ENCODE data around the gene ERICH4. TPM values are rescaled to one million over a fixed set of nuclear protein-coding genes. Genes with fewer than 3 reads are reported as not detected.

The ERICH4 gene
- total and polyA plus RNA-seq, 2 donors (not counting 3 experiments of a cell fraction or from before 2014, with no cell fraction given) = not detected

DNA sequence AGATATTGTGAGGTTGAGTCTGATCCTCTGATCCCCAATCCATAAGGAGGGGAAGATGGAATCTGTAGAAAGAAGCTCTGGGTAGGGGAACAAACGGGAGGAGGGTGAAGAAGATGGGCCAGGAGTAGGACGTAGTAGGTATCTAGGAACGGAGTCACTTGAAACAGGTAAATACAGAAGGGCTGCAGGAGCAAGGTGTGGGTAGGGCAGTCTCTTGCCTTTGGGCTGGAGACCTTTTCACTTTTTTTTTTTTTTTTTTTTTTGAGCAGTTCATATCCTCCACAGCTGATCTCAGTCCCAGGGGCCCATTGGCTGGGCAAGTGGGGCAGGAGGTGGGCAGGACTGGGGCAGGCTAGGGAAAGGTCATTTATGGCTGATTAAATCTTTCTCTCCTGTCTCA is 43.9 kb upstream of the ERICH4 start:
- no peak for DNase-seq (ENCODE audit: low read depth, low spot score)
- ChIA-PET CTCF (interaction anchor here (1.0 kb wide), 1 partner anchor 46 kb away, joined by 3 read pairs; no protein-coding TSS in a partner anchor), POLR2A (no interaction called here)
- Histone ChIP-seq H3K36me3 (ENCODE audit: control insufficient read depth in 2 of 2, extremely low read depth in 1 of 2, insufficient read depth in 2 of 2, low read length in 2 of 2) (peaks cover 0 to 2% of the 10 kb centered on the region in 2 experiments), H3K9me3 (replicated peaks; ENCODE audit: control insufficient read depth, insufficient read depth, low read length) (no peaks in the 10 kb centered on the region), H4K20me1 (replicated peaks; ENCODE audit: control insufficient read depth, extremely low read depth, insufficient read depth, low read length) (no peaks in the 10 kb centered on the region), H3K27ac (ENCODE audit: insufficient read depth, low read depth, low read length) (no peak overlapping the region), H3K79me2 (ENCODE audit: control insufficient read depth, insufficient read depth, low read length) (peaks cover 6% of the 10 kb centered on the region), H3K4me1 (ENCODE audit: control insufficient read depth, extremely low read depth, insufficient read depth, low read length) (peaks cover 40% of the 10 kb centered on the region), H3K4me2 (ENCODE audit: insufficient read depth, low read length) (peak overlapping the region; percentile 72), H3K9ac (replicated peaks; ENCODE audit: extremely low read depth, insufficient read depth, low read length) (no peak overlapping the region), H3K4me3 (replicated peaks in 1 of 3; ENCODE audit: insufficient read depth in 1 of 3, low read depth in 1 of 3, low read length in 3 of 3) (no peak overlapping the region), H3K9me1 (replicated peaks; ENCODE audit: control insufficient read depth, extremely low read depth, insufficient read depth, low read length) (no peaks in the 10 kb centered on the region), H3K27me3 (ENCODE audit: control insufficient read depth in 2 of 2, insufficient read depth in 2 of 2, low read length in 2 of 2) (no peaks in the 10 kb centered on the region), H2AFZ (ENCODE audit: low read depth, low read length) (no peak overlapping the region)
- TF ChIP-seq MAX (IDR thresholded peaks at IDR 0.05; ENCODE audit: insufficient read depth, insufficient read length) (no peak), EZH2 (IDR thresholded peaks at IDR 0.05; ENCODE audit: borderline replicate concordance, low read depth, low read length, severe bottlenecking) (no peak), POLR2A (IDR thresholded peaks at IDR 0.05; ENCODE audit: low read depth, low read length) (no peak), JUN (IDR thresholded peaks at IDR 0.05; ENCODE audit: borderline replicate concordance, insufficient read depth, insufficient read length, low read depth) (no peak), MYC (IDR thresholded peaks at IDR 0.05; ENCODE audit: low read depth, low read length) (no peak), CTCF (IDR thresholded peaks at IDR 0.05; ENCODE audit: extremely low read depth in 1 of 2, insufficient read depth in 1 of 2, low read depth in 1 of 2, low read length in 2 of 2) (no peak), FOS (IDR thresholded peaks at IDR 0.05; ENCODE audit: borderline replicate concordance, insufficient read depth, low read length) (no peak), POLR2AphosphoS5 (IDR thresholded peaks at IDR 0.05; ENCODE audit: insufficient read depth, low read depth, low read length) (no peak), GATA2 (IDR thresholded peaks at IDR 0.05; ENCODE audit: insufficient read depth, insufficient read length, low read depth, low read length) (no peak)
- no TSS peak for BruUV-seq (replicated peaks)
- dilution Hi-C loops (cut with MboI; ENCODE audit: extremely low pct_ligation_motif_present, low sequenced_read_pairs) = no loop called here
- intact Hi-C loops (cut with micrococcal nuclease) = no loop called here
- FAIRE-seq = no peak
